NOMO-1 treated with DMSO at 0.1 percent for 48 hours (cell line): ENCODE measurements around the gene CAND1.

Experiments
- DNase-seq: peaks from one replicate; lab custom pipeline; 2025; ENCODE audit not compliant: unreplicated experiment; lab: John Stamatoyannopoulos, UW

The CAND1 gene

DNA sequence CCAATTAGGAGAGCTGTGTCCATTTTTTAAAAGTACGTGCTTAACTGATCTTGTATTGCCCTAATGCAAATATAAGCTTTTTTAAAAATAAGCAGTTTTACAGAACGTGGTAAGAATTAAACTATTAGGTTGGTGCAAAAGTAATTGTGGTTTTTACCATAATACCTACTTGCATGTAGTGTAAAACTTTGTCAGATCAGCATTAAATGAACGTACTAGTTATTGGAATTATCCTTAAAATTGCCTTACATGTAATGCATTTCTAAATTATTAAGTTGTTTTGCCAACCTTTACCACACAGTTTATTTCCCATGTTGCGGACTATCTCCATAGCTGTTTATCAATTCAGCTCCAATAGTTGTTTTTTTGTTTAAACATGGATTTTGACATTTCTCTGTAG lies 10.9 kb downstream of the CAND1 start:
- no peak for DNase-seq

DNA sequence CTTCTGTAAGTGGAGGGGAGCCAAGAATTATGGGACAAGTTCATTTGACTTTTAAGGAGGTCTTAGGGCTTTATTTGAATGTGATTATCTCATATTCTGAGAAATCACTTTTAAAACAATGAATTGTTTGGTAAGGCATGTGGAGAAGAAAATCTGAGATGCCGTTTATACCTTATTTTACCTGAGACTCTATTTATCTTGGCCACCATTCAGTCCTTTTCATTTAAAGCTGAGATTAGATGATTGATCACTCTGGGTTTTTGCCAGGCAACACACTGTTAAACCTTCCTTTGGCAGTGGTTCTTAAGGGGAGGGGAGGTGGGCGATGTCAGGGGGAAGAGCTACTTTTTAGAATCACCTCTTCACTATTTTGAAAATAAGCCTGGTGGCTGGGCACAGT lies 11.4 kb downstream of the CAND1 start:
- no peak for DNase-seq

DNA sequence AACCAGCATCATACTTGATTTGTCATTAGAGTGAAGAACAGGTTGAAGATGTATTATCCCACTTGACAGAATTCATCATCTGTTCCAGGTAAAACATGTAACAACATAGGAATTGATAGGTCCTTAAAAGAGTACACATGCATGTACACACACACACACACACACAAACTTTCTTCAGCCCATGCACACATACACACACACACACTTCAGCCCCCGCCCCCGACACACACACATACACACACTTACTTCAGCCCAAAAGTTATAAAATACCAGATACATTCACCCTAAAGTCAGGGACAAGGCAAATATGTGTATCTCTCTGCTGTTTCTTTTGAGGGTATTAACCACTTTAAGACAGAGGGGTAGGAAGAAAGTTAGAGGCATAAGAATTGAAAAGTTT lies 15.4 kb downstream of the CAND1 start:
- DNase-seq, result no peak

DNA sequence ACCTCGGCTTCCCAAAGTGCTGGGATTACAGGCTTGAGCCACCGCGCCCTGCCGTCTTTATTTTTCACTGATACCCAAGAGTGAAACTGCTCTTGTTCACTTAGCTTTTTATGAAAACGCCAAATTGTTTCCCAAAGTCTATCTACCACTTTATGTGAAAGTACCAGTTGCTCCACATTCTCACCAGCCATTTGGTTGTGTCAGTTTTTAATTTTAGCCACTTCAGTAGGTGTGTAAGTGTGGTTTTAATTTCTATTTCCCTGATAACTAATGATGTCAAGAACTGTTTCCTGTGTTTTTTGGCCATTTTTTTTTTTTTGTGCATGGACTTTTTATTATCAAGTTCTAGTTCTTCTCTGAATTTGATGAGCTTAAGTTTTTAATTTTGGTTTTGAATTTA lies 17.1 kb downstream of the CAND1 start:
- DNase-seq, result no peak

DNA sequence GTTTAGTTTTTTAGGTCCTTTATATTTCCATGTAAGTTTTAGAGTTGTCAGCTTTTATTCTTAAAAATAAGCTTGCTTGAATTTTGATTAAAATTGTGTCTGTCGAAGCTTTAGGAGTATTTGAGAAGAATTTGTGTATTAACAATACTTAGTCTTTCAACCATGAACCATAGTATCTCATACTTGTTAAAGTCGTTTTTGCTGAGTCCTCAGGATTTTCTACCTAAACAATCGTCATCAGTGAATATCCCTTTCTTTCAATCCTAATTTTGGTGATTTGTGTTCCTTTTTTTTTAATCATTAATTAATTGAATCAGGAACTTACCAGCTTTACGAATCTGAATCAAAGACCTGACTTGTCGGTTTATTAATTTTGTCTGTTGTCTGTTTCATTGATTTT lies 18.2 kb downstream of the CAND1 start:
- DNase-seq, result no peak

DNA sequence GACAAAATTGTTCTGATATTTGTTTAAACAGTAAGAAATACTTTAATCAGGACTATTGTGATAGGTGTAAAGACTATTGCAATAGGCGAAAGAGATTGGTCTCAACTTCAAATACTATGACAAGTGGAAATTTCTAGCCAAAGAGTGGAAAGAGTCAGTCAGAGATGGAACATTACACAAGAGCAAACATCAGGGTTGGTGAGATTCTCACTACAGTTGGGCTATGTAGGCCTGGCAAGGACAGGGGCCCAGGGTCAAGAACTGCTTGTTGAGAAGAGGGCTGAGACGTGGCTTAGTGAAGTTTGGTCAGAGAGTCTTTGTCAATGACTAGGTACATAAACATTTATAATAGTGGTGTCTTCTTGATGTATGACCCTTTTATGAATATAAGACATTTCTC lies 19.4 kb downstream of the CAND1 start:
- DNase-seq, result no peak

DNA sequence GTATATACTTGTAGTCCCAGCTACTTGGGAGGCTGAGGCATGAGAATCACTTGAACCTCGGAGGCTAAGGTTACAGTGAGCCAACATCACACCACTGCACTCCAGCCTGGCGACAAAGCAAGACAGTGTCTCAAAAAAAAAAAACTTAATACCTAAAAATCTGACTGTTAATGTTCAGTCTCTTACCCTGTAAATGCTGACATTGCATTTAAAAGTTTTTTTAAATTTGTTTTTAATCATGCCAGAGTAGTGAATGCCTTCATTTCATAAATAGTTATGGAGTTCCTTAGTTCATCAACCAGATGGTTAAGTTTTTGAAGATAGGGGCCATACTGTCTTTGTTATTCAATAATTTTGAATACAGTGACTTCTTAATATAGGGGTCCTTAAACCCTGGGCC lies 21.2 kb downstream of the CAND1 start:
- no peak for DNase-seq

DNA sequence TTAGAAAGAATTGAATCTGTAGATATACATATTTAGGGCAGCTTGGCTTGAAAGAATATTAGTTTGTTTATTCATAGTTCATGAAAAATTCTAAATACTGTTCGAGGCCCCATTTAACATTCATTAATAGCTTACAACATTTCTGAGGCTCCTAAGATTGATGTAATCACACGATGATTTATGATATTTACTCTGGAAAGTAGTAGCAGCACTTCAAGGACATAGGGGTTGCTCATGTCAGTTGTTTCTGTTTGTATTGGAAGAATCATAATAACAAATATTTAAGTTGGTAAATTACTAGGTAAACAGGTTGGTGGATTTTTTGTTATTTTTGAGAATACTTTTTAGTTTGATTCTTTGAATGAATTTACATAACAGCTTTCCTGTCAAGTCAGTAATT lies 30.4 kb downstream of the CAND1 start:
- DNase-seq, result no peak

DNA sequence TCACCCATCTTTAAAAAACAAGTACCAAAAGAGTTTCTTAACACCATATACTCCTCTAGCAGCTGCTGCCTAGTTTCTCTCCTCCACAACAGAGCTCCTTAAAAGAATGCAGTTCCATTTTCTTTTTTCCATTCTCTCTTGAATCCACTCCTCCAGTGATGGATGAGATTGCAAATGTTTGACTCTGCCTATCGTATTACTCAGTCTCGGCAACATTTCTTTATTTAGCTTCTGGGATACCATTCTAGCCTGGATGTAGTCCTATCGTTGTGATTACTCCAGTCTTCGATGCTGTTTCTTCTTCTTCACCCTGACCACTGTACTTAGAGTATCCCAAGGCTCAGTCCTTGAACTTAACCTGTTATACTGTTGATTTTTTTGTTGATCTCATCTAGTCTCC lies 30.8 kb downstream of the CAND1 start:
- DNase-seq, result no peak

DNA sequence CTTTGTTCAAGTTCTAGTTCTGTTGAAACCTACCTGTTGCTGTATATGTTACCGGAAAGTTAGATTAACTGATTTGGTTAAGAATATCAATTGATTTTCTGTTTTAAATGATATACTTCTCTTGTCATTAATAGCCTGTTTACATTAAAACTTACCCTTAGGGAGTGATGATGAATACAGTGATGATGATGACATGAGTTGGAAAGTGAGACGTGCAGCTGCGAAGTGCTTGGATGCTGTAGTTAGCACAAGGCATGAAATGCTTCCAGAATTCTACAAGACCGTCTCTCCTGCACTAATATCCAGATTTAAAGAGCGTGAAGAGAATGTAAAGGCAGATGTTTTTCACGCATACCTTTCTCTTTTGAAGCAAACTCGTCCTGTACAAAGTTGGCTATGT lies 33.0 kb downstream of the CAND1 start:
- DNase-seq, result no peak

DNA sequence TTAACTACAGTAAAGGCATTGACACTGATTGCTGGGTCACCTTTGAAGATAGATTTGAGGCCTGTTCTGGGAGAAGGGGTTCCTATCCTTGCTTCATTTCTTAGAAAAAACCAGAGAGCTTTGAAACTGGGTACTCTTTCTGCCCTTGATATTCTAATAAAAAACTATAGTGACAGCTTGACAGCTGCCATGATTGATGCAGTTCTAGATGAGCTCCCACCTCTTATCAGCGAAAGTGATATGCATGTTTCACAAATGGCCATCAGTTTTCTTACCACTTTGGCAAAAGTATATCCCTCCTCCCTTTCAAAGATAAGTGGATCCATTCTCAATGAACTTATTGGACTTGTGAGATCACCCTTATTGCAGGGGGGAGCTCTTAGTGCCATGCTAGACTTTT lies 36.4 kb downstream of the CAND1 start:
- DNase-seq, result no peak

DNA sequence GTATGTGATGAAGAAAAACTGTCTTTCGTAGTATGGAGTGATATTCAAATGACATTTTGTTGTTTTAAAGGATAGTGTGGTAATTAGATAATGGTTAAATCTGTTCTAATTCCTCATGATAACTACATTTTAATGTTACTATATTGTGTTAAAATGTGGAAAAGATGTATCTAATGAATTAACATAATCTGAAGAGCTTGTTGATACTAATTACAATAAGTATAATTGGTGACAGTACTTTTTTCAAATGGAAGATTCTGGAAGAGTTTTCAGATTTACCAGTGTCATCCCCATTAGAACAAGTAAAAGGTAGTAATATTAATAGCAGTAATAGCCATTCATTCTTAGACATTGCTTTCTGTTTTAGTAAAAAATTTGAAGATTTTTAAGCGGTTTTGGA lies 37.6 kb downstream of the CAND1 start:
- no peak for DNase-seq

DNA sequence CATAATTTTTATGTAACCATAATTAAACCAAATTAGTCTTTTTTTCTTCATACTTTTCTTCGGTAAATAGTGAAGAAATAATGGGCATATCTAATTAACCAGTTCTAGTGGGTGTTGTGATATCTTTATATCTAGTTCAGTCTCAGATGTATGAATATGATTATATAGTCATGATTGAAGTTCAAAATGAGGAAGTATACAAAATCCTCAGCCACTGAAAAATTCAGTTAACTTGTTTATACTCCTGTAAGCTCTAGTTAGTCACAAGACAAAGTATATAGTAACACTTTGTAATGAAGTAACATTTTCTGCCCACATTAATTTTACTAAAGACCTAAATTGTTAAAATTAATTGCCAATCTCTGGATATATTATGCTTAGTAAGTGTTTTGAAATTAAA lies 46.5 kb downstream of the CAND1 start:
- DNase-seq, result no peak

DNA sequence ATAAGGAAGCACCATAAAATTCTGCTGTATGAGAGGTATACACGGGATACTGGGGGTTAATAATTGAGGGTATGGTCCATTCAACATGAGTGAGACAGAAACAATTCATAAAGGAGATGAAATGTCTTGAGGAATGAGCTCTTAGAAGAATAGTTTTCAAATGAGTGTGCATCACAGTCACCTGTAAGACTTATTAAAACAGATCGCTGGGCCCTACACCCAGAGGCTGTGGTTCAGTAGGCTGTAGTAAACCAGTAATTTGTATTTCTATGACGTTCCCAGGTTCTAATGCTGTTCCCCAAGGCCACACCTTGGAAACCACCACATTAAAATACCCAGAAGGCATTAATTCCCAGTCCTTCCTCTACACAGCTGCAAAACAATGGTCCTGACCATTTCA lies 49.6 kb downstream of the CAND1 start:
- no peak for DNase-seq

DNA sequence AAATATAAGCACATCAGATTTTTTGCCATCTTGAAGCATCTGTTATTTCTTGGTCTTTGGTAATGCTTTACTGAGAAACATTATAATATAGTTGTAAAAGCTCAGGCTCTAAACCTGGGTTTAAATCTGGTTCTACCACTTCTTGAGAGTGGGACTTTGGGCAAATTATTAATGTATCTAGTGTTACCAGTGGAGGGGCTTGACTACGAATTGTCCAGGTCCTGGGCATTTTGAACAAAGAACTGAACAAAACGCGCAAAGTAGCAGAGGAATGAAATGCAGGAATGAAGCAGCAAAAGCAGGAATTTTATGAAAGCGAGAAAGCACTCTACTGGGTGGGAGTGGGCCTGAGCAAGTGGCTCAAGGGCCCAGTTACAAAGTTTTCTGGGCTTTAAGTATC lies 50.8 kb downstream of the CAND1 start:
- no peak for DNase-seq

DNA sequence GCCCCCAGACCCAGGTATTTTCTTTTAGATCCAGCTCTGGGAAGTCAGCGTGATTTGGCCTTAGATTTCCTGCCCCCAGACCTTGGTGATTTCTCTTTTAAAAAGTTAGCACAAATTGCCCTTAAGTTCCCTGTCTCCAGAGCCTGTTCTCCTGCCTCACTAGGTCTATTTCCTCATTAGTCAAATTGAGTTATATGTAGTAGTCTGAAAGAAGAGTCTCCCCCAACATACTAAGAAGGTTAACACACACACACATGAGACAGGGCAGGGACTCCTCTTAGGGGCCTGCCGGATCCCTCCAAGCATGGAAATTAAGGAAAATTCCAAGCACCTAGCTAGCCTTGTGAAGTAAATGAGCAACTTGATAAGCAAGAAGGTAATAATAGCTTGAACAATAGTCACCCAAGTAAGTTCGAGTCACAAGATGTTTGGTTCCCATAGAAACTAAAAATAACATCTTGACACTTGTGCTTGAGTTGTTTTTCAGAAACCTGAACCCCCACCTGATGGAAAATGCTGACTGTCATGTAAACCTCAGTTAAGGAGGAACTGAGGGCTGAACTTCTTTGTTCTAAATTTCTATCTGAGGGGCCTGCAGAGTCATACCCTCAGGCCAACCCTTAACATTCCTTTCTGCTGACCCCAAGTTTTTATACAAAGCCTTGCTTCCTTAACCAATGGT lies 51.6 kb downstream of the CAND1 start:
- no peak for DNase-seq

DNA sequence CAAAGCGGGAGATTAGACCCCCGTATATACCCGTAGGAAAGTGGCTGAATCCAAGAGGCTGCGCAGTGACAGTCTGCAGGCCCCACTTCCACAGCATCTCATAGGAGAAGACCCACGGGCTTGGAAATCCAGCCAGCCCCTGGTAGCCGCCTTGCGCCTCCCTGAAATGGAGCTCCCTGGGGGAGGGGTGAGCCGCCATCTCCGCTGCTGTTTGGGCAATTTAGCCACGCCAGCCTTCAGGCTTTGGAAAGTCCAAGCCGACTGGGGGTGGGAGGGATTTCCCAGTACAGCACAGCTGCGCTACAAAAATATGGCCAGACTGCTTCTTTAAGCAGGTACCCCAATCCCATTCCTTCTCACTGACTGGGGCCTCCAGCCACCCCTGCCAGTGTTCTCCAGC lies 53.4 kb downstream of the CAND1 start:
- DNase-seq, result no peak

DNA sequence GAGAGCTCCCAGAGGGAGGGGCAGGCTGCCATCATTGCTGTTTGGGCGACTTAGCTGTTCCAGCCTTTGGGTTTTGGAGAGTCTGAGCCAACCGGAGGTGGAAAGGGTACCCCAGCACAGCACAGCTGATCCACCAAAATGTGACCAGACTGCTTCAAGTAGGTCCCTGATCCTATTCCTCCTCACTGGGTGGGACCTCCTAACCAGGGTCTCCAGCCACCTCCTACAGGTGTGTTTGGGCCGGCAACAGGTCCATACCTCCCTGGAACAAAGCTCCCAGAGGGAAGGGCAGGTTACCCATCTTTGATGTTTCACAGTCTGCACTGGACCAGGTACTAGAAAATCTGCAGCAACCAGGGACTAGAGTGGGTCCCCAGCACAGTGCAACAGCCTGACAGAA lies 53.8 kb downstream of the CAND1 start:
- DNase-seq, result no peak

DNA sequence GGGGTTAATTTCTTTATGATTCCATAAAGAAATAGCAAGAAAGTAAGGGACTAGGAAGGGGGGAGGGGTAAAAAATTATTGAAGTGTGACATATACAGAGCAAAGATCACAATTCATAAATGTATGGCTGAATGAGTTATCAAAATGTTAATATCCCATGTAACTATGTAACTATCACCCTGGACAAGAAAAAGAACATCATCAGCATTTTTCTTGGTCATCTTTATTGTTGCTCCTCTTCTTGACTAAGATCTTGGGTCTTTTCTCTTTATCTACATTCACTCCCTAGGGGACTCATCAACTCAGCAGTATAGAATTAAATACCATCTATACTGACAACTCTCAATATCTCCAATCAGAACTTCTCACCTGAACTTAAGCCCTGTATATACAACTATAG lies 57.5 kb downstream of the CAND1 start:
- DNase-seq, result no peak

DNA sequence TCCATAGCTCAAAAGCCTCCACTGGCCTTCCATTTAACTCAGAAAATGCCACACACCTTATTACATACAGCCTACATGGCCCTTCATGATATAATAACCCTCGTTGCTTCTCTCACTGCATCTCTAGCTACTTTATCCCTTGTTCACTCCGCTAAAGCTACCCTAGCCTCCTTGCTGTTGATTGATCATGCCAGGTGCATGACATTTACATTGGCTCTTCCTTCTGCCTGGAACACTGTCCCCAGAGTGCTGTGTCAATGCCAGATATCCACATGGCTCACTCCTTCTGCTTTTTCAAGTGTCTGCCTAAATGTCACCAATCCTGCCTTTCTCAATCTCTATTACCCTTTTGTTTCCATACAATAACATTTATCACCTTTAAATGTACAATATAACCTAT lies 58.3 kb downstream of the CAND1 start:
- DNase-seq, result no peak

DNA sequence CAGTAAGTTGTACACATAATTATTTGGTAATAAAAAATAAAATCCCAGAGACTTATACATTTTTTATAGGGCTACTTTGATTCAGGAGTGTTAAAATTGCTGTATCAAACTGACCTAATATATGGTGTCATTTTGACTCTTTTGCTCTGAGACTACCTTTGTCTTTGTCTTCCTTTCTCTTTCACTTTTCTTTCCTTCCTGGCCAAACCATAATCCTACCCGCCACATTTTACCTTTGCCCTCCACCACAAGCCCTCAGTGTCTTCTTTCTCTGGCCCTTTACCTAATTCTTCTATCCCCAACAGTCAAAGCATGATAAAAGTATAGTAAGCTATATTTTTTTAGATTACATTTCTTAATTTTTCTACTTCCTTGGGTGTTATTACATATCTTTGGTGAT lies 62.0 kb downstream of the CAND1 start:
- DNase-seq, result no peak

DNA sequence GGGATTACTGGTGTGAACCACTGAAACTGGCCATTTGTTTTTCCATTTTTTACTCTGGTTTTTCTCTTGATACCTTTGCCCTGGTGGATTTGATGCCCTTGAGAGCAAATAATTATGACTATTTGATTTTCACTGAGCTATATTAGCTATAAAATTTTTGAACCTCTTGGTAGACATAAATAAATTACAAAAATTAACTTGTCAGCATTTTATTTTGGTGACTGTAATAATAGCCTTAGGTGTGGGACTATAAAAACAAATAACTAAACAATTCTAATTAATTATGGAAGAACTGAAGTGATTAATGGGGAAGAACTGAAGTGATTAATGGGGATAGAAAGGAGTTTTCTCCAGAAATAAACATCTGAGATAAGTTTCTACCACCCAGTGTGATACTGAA lies 62.7 kb downstream of the CAND1 start:
- DNase-seq, result no peak

DNA sequence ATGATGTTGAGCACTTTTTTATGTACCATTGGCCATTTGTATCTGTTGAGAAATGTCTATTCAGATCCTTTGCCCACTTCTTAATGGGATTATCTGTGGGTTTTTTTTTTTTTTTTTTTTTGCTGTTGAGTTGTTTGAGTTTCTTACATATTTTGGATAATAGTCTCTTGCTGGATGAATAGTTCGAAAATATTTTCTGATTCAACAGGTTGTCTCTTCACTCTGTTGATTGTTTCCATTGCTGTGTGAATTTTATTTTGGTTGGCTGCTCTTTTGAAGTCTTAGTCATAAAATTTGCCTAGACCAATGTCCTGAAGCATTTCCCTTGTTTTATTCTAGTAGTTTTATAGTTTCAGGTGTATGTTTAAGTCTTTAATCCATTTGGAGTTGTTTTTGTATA lies 64.5 kb downstream of the CAND1 start:
- DNase-seq, result no peak

DNA sequence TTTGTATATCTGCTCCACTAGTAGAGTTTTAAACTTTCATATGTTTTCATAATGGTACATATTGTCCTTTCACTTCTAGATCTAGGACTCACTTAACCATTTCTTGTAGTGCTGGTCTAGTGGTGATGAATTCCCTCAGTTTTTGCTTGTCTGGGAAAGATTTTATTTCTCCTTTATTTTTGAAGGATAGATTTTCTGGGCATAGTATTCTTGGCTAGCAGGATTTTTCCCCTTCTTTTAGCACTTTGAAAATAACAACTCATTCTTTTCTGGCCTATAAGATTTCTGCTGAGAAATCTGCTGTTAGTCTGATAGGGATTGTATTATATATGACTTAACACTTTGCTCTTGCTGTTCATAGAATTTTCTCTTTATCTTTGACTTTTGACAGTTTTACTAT lies 69.3 kb downstream of the CAND1 start:
- DNase-seq, result no peak
